ENCODE data around the gene GPC6.

GRCh38 chr13:94305934-94306333, 1079.3 kb downstream of the GPC6 start:
- TF ChIP-seq, protein P1, sequence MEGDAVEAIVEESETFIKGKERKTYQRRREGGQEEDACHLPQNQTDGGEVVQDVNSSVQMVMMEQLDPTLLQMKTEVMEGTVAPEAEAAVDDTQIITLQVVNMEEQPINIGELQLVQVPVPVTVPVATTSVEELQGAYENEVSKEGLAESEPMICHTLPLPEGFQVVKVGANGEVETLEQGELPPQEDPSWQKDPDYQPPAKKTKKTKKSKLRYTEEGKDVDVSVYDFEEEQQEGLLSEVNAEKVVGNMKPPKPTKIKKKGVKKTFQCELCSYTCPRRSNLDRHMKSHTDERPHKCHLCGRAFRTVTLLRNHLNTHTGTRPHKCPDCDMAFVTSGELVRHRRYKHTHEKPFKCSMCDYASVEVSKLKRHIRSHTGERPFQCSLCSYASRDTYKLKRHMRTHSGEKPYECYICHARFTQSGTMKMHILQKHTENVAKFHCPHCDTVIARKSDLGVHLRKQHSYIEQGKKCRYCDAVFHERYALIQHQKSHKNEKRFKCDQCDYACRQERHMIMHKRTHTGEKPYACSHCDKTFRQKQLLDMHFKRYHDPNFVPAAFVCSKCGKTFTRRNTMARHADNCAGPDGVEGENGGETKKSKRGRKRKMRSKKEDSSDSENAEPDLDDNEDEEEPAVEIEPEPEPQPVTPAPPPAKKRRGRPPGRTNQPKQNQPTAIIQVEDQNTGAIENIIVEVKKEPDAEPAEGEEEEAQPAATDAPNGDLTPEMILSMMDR (IDR thresholded peaks at IDR 0.05), result no peak
- no peak for TF ChIP-seq POLR2A (IDR thresholded peaks at IDR 0.05)

Measured in uterus (tissue), 2 donors.